ENCODE data around the gene THADA. TPM values are rescaled to one million over a fixed set of nuclear protein-coding genes. Genes with fewer than 3 reads are reported as not detected.

Gene THADA
- total and polyA plus RNA-seq, 8 donors = 9.4 to 25.1 (median 18.2) TPM

DNA sequence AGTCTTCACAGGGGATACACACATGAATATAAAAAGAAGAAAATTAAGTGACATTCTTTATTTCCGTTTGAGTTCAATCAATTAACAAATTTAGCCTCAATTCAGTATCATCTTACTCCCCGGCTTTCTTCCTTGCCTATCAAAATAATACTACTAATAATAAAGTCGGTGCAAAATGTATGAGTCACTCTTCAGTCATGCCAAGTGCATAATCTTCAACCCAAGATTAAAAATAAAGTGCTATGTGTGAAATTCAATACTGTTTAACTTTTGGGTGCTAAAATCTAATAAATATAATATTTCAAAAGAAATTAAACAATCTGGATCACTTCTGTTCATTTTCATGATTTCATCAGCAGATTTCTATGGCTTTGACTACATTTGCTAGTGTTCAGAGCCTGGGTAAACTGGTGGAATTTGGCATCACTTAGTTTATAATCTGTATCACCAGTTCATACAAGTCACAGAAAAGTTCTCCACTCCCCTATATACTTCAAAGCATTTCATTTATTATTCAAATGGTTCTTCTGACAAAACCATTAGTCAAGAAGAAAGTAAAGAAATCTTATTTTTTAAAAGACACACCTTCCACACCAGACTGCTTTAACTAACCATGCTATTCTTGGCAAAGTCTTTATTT lies 183.6 kb downstream of the THADA start:
- Histone ChIP-seq H3K4me1 (no peaks in the 10 kb centered on the region), H3K4me3 (no peak overlapping the region), H3K27me3 (no peaks in the 10 kb centered on the region), H3K36me3 (no peaks in the 10 kb centered on the region), H3K27ac (no peak overlapping the region), H3K9me3 (no peaks in the 10 kb centered on the region)
- TF ChIP-seq CTCF (IDR thresholded peaks at IDR 0.05) = no peak
- FAIRE-seq (peak; percentile 26), DNase-seq (no peak), ATAC-seq (peak in 3 of 4 donors; percentile 35 to 61 (median 58))
- intact Hi-C loops (cut with DNase I) = no loop called here
- 34% methylated on average over 3 of the region's 3 CpGs for WGBS, 2 donors

GRCh38 chr2:43410055-43410604 lies 185.7 kb downstream of the THADA start:
- no peaks in the 10 kb centered on the region for H3K9me3 ChIP-seq
- no peak for FAIRE-seq
- no peak for ATAC-seq
- WGBS, 2 donors = 90 to 94% methylated on average over 6 of the region's 6 CpGs
- peaks cover 0 to 11% (median 0%) of the 10 kb centered on the region in 3 donors for H3K4me1 ChIP-seq
- no peak for DNase-seq
- intact Hi-C loops (cut with DNase I) = no loop called here
- TF ChIP-seq CTCF (IDR thresholded peaks at IDR 0.05) = no peak
- no peak overlapping the region for H3K27ac ChIP-seq
- no peak overlapping the region for H3K4me3 ChIP-seq
- H3K27me3 ChIP-seq = no peaks in the 10 kb centered on the region
- no peaks in the 10 kb centered on the region for H3K36me3 ChIP-seq

DNA sequence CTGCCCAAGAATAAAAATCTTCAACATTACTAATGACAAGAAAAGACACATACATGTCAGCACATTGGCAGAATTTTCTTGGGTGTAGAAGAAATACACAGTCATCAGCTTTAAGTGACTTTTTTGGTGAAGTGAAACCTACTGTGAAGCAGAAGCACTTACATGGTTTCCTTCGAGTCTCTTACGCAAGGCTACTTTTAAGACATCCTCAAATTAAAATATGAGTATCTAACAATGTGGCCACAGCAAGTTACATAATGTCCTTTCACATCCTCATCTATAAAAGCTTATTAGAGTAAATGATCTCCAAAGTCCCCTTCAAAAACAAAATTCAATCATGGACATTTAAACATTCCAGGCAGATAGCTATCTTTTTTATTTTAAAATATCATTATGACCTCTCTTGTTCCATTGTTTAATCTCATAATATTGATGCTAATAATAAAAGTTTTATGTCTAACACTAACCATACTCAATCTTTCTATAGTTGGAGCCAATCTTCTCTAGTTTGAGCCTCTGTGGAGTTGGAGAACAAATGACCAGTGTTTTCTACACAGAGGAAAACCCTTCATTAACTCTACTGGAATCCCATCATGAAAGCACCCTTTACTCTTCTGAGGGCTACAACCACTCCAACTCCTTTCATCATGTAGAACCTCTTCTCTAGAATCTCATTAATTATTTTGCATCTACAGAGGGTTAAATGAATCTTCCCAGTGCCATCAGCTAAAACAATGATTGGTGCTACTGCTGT lies 187.3 kb downstream of the THADA start:
- no peak overlapping the region for H3K4me3 ChIP-seq
- ATAC-seq = peak in 2 of 4 donors; percentile 48 to 68
- H3K9me3 ChIP-seq = no peaks in the 10 kb centered on the region
- no peak for FAIRE-seq
- H3K27ac ChIP-seq = no peak overlapping the region
- peaks cover 0 to 11% (median 0%) of the 10 kb centered on the region in 3 donors for H3K4me1 ChIP-seq
- no peak for TF ChIP-seq CTCF (IDR thresholded peaks at IDR 0.05)
- H3K36me3 ChIP-seq = no peaks in the 10 kb centered on the region
- 92 to 95% methylated on average over 2 of the region's 2 CpGs for WGBS, 2 donors
- intact Hi-C loops (cut with DNase I) = no loop called here
- DNase-seq = no peak
- no peaks in the 10 kb centered on the region for H3K27me3 ChIP-seq

- no peak overlapping the region for H3K27ac ChIP-seq
Observed at GRCh38 chr2:43407935-43408334, 187.9 kb downstream of the THADA start.

More at GRCh38 chr2:43407935-43408334, 187.9 kb downstream of the THADA start:
- TF ChIP-seq CTCF (IDR thresholded peaks at IDR 0.05) = no peak
- DNase-seq (no peak), FAIRE-seq (no peak), ATAC-seq (no peak)
- intact Hi-C loops (cut with DNase I) = no loop called here
- Histone ChIP-seq H3K36me3 (no peaks in the 10 kb centered on the region), H3K9me3 (no peaks in the 10 kb centered on the region), H3K4me1 (peaks cover 0 to 11% (median 0%) of the 10 kb centered on the region in 3 donors), H3K4me3 (no peak overlapping the region), H3K27me3 (no peaks in the 10 kb centered on the region)
- 87 to 91% methylated on average over 2 of the region's 2 CpGs for WGBS, 2 donors

All from pancreas (tissue), 10 donors.